Naive thymus-derived CD8-positive, alpha-beta T cell (primary cell): ENCODE measurements around the gene FADS1. TPM values are rescaled to one million over a fixed set of nuclear protein-coding genes. Genes with fewer than 3 reads are reported as not detected.

Experiments used
- ATAC-seq, 2 donors: fragments of 150-1000 bp; cut with Tn5 transposase in 1 of 2; sonication (Bioruptor Pico), chemical (Tn5 transposase) in 1 of 2; 1 replicate in 1 of 2; 2 replicates in 1 of 2; pipeline ENCODE4 v1.10.0; 2021; ENCODE audit warnings: mild to moderate bottlenecking in 2 of 2, moderate library complexity in 2 of 2
- POLR2A ChIA-PET: fragments of 350-600 bp; sonication (Branson Sonifier 250); formaldehyde crosslinking; loops from one replicate; lab custom pipeline; 2021; ENCODE audit warnings: antibody characterized with exemption; lab: Charles Lee
- DNase-seq, 10 donors: peaks; one replicate each; pipeline versions ENCODE4 v3.0.0 to v3.0.0-alpha.2; 2020 to 2022
- H3K27ac Mint-ChIP-seq, 10 donors: one replicate each; pipeline ENCODE4 v1.8.0; 2020 to 2022; ENCODE audit warnings: mild to moderate bottlenecking in 10 of 10, mixed read lengths in 10 of 10, moderate library complexity in 4 of 10, inconsistent platforms in 1 of 10
- H3K27me3 Mint-ChIP-seq, 5 donors: one replicate each; pipeline ENCODE4 v1.8.0; 2021 to 2022; ENCODE audit warnings: mixed read lengths in 5 of 5
- H3K36me3 Mint-ChIP-seq, 3 donors: one replicate each; pipeline ENCODE4 v1.8.0; 2020 to 2022; ENCODE audit warnings: mixed read lengths in 3 of 3, mild to moderate bottlenecking in 2 of 3, inconsistent platforms in 1 of 3
- H3K4me1 Mint-ChIP-seq, 4 donors: one replicate each; pipeline ENCODE4 v1.8.0; 2021 to 2022; ENCODE audit warnings: mixed read lengths in 4 of 4
- H3K4me3 Mint-ChIP-seq, 10 donors: one replicate each; pipeline ENCODE4 v1.8.0; 2020 to 2022; ENCODE audit warnings: mild to moderate bottlenecking in 10 of 10, mixed read lengths in 10 of 10, moderate library complexity in 6 of 10, inconsistent platforms in 1 of 10
- H3K9me3 Mint-ChIP-seq, 9 donors: one replicate each; pipeline ENCODE4 v1.8.0; 2020 to 2022; ENCODE audit warnings: mixed read lengths in 9 of 9, mild to moderate bottlenecking in 3 of 9, inconsistent platforms in 1 of 9, moderate library complexity in 1 of 9
- polyA plus RNA-seq, 3 donors: library from polyadenylated mRNA; unstranded; fragments of 300-500 nt; fragmentation: Illumina TruSeq; gene quantifications; one replicate each; pipeline ENCODE4 v1.2.3, GENCODE V29; 2021
- total RNA-seq, 8 experiments: library from RNA in 2 of 8; stranded (reverse) in 2 of 8; gene quantifications; one replicate each; pipeline ENCODE4 v1.2.3 and lab custom pipeline; 2021 to 2026

FADS1 gene
- total and polyA plus RNA-seq, 5 experiments from 2014 or later, result 0.55 to 4.7 (median 1.2) TPM; not detected in 1

DNA sequence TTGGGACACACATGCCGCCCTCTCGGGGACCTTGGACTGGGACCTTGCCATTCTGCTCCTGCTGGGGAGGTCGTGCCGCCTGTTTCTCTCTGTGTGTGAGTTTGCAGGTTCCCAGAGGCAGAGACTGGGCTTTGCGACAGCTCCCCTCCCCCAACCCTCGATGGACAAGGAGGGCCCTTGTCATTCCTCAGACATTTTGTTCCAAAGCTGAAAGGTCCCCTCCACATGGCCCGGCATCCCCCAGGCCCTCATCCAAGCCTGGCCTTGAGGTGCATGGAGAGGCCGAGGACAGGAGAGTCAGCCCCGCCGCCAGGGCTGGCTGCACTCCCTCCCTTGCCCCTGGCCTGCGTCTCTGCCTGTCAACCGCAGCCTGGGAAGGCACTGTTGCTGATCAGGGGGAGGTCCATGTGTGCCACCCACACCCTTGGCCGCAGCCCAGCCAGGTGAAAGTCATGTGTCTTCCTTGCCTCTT, 36.9 kb upstream of the FADS1 start:
- Mint-ChIP-seq H3K27me3 (no peaks in the 10 kb centered on the region), H3K36me3 (no peaks in the 10 kb centered on the region), H3K4me3 (no peak overlapping the region), H3K4me1 (no peaks in the 10 kb centered on the region), H3K9me3 (no peaks in the 10 kb centered on the region), H3K27ac (no peak overlapping the region)
- POLR2A ChIA-PET, result interaction anchor here (1.0 kb wide), 1 partner anchor 23 kb away, joined by 3 read pairs; no protein-coding TSS in a partner anchor
- DNase-seq, result no peak
- ATAC-seq, result no peak

- DNase-seq (no peak), ATAC-seq (no peak)
- H3K4me1 Mint-ChIP-seq, result no peaks in the 10 kb centered on the region
- H3K9me3 Mint-ChIP-seq, result no peaks in the 10 kb centered on the region
- POLR2A ChIA-PET, result no interaction called here
- H3K27me3 Mint-ChIP-seq, result no peaks in the 10 kb centered on the region
- peak overlapping the region in 1 of 10 donors; percentile 43 for H3K27ac Mint-ChIP-seq
- H3K4me3 Mint-ChIP-seq, result no peak overlapping the region
- H3K36me3 Mint-ChIP-seq, result no peaks in the 10 kb centered on the region
Observed at GRCh38 chr11:61851900-61852295, 35.1 kb upstream of the FADS1 start.

DNA sequence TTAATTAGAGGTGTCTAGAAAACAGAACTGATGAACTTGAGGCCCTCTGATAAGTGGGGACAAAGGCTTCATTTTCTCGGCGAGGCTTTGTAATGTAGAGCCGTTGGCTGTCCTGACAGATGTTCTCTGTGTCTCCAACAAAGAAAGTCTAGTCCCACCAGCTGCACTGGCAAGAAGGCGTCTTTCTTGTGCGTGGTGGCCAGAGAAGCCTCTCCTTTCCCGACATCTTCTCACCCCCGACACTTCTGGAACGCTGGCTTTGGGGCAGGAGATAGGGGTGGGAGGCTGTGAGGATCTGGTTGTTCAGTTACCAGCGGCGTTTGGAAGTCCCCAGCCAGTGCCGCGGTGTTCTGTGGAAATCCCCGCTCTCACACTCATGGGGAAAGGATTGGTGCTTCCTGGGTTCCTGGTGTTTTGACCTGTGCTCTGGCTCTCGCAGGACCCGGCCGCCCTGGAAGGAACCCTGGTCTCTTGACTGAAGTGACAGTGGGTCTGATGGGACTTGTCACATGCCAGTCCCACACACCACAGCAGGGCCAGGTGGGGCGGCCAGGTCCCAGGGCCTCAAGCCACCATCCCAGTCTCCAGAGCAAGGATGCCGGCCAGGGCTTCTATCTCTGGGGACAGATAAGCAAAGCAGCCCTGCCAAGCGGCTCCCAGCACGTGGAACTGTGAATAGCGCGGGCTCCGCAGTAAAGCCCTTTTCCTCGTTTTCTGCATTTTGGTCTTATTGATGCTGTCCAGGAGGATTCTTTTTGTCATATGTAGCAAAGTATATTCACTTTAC, 34.5 kb upstream of the FADS1 start:
- Mint-ChIP-seq H3K27me3 (no peaks in the 10 kb centered on the region), H3K36me3 (no peaks in the 10 kb centered on the region), H3K4me1 (no peaks in the 10 kb centered on the region), H3K9me3 (no peaks in the 10 kb centered on the region), H3K27ac (no peak overlapping the region), H3K4me3 (no peak overlapping the region)
- DNase-seq (no peak), ATAC-seq (no peak)
- POLR2A ChIA-PET, result no interaction called here

DNA sequence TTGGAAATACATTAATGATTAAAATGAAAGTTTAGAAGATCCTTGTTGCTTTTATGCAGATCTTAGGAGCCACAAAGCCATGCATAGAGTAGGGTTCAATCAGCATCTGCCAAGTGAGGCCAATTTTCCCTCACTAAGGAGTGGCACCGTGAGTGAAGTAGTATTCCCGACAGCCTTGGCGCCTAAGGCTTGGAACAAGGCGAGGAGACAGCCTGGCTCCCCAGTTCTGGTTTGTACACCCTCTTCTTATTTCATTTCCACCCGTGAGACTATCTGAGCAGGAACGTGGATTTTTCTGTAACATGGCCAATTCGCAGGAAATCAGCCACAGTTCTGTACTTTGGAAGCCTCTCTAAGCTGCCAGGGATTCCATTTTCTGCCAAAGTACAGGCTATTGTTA, 33.9 kb upstream of the FADS1 start:
- Mint-ChIP-seq H3K27ac (peak overlapping the region in 1 of 10 donors; percentile 64), H3K9me3 (no peaks in the 10 kb centered on the region), H3K4me1 (no peaks in the 10 kb centered on the region), H3K27me3 (no peaks in the 10 kb centered on the region), H3K4me3 (no peak overlapping the region), H3K36me3 (no peaks in the 10 kb centered on the region)
- DNase-seq (no peak), ATAC-seq (no peak)
- POLR2A ChIA-PET, result no interaction called here

DNA sequence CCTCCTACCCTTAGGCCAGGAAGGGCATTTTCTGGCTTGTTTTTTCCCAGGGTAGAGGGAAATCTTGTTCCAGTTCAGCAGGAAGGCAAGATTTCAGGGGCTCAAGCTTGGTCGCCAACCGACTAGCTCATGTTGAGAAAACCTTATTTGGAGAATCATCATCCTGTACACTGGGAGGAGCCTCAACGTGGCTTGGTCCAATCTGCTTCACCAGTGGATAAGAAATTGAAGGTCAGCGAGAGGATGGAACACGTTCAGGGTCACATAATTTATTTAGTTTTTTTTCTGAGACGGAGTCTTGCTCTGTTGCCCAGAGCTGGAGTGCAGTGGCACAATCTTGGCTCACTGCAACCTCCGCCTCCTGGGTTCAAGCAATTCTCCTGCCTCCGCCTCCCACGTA, 31.8 kb upstream of the FADS1 start:
- DNase-seq, result no peak
- POLR2A ChIA-PET, result no interaction called here
- Mint-ChIP-seq H3K27me3 (no peaks in the 10 kb centered on the region), H3K36me3 (no peaks in the 10 kb centered on the region), H3K27ac (no peak overlapping the region), H3K9me3 (no peaks in the 10 kb centered on the region), H3K4me1 (no peaks in the 10 kb centered on the region), H3K4me3 (no peak overlapping the region)
- ATAC-seq, result no peak

DNA sequence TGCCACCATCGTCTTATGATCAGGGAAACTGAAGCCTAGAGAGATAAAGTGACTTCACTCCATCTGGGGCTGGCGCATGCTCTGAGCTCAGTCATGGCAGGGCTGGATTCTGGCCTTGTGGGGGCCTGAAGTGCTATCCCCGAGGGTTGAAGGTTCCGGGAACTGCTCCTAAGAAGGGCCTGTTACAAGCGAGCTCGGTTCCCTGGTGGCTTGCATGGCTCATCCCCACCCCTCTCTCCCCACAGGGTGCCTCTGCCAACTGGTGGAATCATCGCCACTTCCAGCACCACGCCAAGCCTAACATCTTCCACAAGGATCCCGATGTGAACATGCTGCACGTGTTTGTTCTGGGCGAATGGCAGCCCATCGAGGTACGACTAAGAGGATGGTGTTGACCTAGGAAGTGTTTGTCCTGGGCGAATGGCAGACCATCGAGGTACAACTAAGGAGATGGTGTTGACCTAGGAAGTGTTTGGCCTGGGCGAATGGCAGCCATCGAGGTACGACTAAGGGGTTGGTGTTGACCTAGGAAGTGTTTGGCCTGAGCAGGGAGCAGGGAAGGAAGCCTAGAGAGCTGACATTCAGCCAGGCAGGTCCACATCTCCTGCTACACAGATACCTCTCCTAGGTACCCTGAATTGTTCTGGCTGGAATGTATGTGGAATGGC, 31.2 kb upstream of the FADS1 start:
- H3K4me3 Mint-ChIP-seq, result no peak overlapping the region
- POLR2A ChIA-PET, result no interaction called here
- no peak for ATAC-seq
- H3K27me3 Mint-ChIP-seq, result no peaks in the 10 kb centered on the region
- H3K9me3 Mint-ChIP-seq, result no peaks in the 10 kb centered on the region
- DNase-seq, result no peak
- peak overlapping the region in 1 of 10 donors; percentile 58 for H3K27ac Mint-ChIP-seq
- H3K4me1 Mint-ChIP-seq, result no peaks in the 10 kb centered on the region
- no peaks in the 10 kb centered on the region for H3K36me3 Mint-ChIP-seq

GRCh38 chr11:61846362-61847020, 29.7 kb upstream of the FADS1 start:
- no peaks in the 10 kb centered on the region for H3K9me3 Mint-ChIP-seq
- peak overlapping the region in 1 of 10 donors; percentile 71 for H3K27ac Mint-ChIP-seq
- DNase-seq, result no peak
- H3K4me3 Mint-ChIP-seq, result no peak overlapping the region
- peaks cover 0 to 5% (median under 1%) of the 10 kb centered on the region in 4 donors for H3K4me1 Mint-ChIP-seq
- H3K36me3 Mint-ChIP-seq, result peaks cover 0 to 3% (median 0%) of the 10 kb centered on the region in 3 donors
- POLR2A ChIA-PET, result no interaction called here
- ATAC-seq, result no peak
- H3K27me3 Mint-ChIP-seq, result no peaks in the 10 kb centered on the region

DNA sequence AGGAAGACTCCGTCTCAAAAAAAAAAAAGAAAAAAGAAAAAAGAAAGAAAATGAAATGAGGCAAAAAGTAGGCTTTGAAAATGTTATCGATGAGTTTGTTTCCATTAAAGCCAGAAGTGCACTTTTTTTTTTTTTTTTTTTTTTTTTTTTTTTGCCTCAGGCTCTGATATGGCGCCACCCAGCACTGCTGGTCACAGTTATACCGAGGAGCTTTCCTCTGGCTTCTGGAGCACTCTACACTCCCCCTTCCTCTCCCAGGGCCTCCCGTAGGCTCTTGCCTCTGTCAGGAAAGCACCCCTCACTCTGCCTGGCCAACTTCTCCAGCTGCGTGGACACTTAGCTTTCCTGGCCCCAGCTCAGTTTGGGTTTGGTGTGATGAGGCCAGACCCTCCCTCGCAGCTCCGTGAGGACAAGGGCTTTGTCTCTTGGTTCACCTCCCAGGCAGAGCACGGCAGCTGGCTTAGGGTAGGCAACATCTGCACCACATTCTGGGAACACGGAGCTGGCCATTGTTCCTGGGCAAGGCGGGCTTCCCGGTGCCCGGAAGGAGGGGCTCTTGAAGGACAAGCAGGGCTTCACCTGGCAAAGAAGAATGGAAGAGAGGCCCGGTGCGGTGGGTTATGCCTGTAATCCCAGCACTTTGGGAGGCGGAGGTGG, 28.2 kb upstream of the FADS1 start:
- POLR2A ChIA-PET, result interaction anchor here (0.7 kb wide), 1 partner anchor 29 kb away, joined by 3 read pairs; no protein-coding TSS in a partner anchor
- H3K4me1 Mint-ChIP-seq, result peaks cover 0 to 7% (median 1%) of the 10 kb centered on the region in 4 donors
- H3K27ac Mint-ChIP-seq, result peak overlapping the region in 1 of 10 donors; percentile 34
- DNase-seq (no peak), ATAC-seq (no peak)
- no peaks in the 10 kb centered on the region for H3K27me3 Mint-ChIP-seq
- H3K4me3 Mint-ChIP-seq, result no peak overlapping the region
- H3K36me3 Mint-ChIP-seq, result peaks cover 0 to 5% (median 0%) of the 10 kb centered on the region in 3 donors
- no peaks in the 10 kb centered on the region for H3K9me3 Mint-ChIP-seq

GRCh38 chr11:61842528-61842820, 25.7 kb upstream of the FADS1 start:
- Mint-ChIP-seq H3K36me3 (peaks cover 0 to 5% (median 2%) of the 10 kb centered on the region in 3 donors), H3K4me3 (no peak overlapping the region), H3K27ac (peak overlapping the region in 1 of 10 donors; percentile 7), H3K9me3 (no peaks in the 10 kb centered on the region), H3K27me3 (no peaks in the 10 kb centered on the region), H3K4me1 (peaks cover 0 to 7% (median 1%) of the 10 kb centered on the region in 4 donors)
- ATAC-seq, result no peak
- POLR2A ChIA-PET, result no interaction called here
- no peak for DNase-seq

DNA sequence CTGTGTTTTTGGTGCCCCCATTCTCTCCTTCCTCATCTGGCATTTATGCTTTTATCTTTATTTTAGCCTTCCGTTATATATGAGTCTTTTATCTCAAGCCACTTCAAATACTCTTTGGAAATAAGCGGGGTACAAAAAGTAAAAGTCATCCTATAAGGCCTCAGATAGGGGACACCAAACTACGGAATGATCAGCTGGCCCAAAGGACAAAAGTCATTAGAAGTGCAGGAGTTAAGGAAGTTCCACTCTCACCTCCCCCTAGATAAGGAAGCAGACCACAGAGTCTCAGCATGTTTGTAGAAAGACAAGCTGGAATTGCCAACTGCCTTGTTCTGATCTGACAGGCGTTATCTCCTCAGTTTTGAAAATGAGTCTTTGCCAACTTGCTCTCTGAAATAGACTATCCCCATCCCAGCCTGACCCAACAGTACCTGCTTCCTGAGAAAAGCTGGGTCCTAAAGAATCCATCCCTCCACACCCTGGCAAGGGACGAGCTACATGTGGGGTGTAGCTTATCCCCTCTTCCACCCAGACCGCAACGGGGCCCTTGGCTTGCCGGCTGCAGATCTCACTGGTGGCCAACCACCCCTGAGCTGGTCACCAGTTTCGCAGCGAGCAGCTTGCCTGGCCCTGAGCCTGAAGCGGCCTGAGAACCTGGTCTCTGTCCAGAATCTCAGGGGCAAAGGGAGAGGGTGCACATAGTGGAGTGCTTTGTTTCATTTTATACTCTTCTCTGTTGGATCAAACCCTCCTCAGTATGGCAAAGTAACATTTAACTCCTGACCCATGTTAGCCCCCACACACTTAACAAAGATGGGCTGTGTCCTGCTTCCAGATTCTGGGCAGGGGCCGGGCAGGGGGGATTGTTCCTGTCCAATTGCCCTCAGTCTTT, 25.1 kb upstream of the FADS1 start:
- H3K9me3 Mint-ChIP-seq, result no peaks in the 10 kb centered on the region
- H3K27me3 Mint-ChIP-seq, result no peaks in the 10 kb centered on the region
- peaks cover 0 to 5% (median 2%) of the 10 kb centered on the region in 3 donors for H3K36me3 Mint-ChIP-seq
- ATAC-seq (no peak), DNase-seq (no peak)
- POLR2A ChIA-PET, result no interaction called here
- peak overlapping the region in 2 of 10 donors; percentile 40 to 62 for H3K27ac Mint-ChIP-seq
- H3K4me1 Mint-ChIP-seq, result peaks cover 0 to 7% (median 1%) of the 10 kb centered on the region in 4 donors
- no peak overlapping the region for H3K4me3 Mint-ChIP-seq

GRCh38 chr11:61840371-61840770, 23.6 kb upstream of the FADS1 start:
- Mint-ChIP-seq H3K27me3 (no peaks in the 10 kb centered on the region), H3K36me3 (peaks cover 0 to 5% (median 2%) of the 10 kb centered on the region in 3 donors), H3K4me1 (peaks cover 1 to 11% (median 6%) of the 10 kb centered on the region in 4 donors), H3K9me3 (no peaks in the 10 kb centered on the region), H3K27ac (no peak overlapping the region), H3K4me3 (no peak overlapping the region)
- POLR2A ChIA-PET, result no interaction called here
- DNase-seq (no peak), ATAC-seq (no peak)

- DNase-seq (no peak), ATAC-seq (no peak)
- H3K27me3 Mint-ChIP-seq, result no peaks in the 10 kb centered on the region
- no peak overlapping the region for H3K27ac Mint-ChIP-seq
- POLR2A ChIA-PET, result no interaction called here
- peaks cover 0 to 5% (median 2%) of the 10 kb centered on the region in 3 donors for H3K36me3 Mint-ChIP-seq
- H3K9me3 Mint-ChIP-seq, result no peaks in the 10 kb centered on the region
- H3K4me3 Mint-ChIP-seq, result no peak overlapping the region
- peaks cover 4 to 15% (median 12%) of the 10 kb centered on the region in 4 donors for H3K4me1 Mint-ChIP-seq
Observed at GRCh38 chr11:61839742-61840141, 22.9 kb upstream of the FADS1 start.
